HG02588 (cell line): ENCODE results near the gene GJB3.
"Not testable (repeated sequence)": the region's sequence is repeated elsewhere in the genome, so short reads cannot be mapped to it uniquely, and the experiment has no call there.

Source experiments
- ATAC-seq: cut with Tn5 transposase; IDR thresholded peaks from one replicate; pipeline ENCODE4 v1.9.1; 2021; ENCODE audit warnings: mild to moderate bottlenecking, moderate library complexity; ENCODE audit not compliant: unreplicated experiment

The GJB3 gene

DNA sequence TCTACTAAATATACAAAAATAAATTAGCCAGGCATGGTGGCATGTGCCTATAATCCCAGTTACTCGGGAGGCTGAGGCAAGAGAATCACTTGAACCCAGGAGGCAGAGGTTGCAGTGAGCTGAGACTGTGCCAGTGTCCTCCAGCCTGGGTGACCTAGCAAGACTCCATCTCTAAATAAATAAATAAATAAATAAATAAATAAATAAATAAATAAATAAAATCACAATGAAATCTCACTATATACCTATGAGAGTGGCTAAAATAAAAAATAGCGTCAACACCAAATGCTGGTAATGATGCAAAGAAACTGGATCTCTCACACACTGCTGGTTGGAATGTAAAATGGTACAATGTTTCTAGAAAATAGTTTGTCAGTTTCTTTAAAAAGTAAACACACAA is 37.8 kb downstream of the GJB3 start:
- ATAC-seq = not testable (repeated sequence)

DNA sequence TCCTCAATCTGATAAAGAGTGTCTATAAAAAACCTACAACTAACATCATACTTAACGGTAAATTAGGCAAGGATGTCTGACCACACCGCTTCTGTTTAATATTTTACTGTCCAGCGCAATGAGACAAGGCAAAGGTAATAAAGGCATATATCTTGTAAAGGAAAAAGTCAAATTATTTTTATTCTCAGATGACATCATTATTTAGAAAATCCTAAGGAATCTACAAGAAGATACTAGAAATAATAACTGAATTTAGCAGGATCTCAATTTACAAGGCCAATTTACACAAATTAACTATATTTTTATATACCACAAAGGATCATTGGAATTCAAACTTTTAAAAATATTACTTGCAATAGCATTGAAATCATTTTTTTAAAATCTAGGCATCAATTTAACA is 41.2 kb downstream of the GJB3 start:
- ATAC-seq = no peak

DNA sequence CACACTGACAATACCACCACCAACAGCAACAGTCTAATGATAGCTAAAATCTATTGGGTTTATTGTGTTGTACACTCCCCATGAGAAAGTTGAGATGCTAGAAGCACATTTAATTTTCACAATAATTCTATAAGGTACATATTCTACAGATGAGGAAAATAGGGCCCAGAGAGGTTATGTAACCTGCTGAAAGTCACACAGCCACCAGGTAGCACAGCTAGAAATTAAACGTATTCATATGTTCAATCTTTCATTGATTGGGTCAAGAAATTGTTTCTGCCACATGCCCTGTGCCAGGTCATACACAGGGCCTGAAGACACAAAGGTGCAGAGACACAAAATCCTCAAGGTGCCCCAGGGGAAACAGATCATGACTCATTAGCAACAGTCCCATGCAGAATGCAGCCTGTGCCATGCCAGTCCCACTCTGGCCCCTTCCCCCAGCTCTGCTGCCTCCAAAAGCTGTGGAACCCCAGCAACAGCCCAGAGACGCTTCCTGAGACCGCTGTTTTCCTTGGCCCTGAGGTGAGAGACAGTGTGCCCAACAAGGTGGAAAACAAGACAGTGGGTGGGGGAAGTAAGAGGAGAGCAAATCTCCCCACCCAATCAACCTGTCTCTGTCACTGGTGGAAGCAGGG is 43.9 kb downstream of the GJB3 start:
- no peak for ATAC-seq

DNA sequence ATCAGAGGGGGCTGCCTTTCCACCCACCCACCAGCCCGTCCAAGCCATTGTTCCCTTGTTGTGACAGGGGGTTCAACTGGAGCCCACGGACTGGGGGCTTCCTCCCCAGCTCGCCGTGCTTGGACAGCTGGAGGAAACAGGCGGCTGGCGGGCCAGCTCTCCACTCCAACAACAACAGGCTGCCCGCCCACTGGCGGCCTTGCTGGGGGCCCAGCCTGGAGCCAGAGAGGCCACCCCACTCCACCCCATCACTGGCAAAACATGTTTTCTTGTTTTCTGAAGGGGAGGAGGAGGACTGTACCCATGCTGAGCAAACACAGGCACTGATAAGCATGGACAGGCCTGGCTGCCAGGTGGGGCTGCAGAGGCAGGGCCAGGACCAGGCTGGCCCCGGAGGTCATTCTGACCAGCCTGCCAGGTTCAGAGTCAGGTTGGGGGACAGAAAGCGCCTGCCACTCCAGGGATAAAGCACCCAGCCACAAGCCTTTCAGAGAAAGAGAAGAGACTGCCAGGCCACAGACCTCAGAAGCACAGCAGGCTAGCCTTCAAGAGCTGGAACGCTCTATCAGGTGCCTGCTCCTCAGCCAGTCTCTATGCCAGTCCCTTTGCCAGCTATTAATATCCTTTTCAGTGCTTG is 44.6 kb downstream of the GJB3 start:
- ATAC-seq = no peak

DNA sequence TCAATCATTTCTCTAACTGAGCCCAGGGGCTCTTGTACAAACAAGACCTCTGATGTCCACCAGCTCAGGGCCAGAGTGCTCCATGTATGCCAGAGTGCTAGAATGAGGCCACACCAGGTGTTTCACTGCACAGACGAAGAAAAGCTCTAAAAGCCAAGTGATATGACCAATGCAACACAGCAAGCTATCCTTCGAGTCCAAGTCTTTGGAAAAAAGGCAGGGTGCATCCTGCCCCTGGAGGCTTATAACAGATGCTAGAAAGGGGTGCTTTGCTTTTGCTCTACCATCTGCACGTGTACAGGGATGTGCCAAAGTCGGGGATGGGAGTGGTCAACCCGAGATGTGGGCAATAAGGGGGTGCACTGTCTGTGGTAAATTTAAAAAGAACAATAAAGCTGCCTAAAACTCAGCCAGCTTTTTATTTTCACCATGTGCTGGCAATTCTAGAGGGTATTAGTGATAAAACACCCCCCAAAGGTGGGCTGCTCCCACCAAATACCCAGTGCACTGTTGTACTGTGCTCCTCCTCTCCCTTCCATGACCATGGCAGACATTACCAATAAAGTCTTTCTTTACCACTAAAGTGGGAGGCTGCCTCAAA is 46.4 kb downstream of the GJB3 start:
- ATAC-seq = no peak

DNA sequence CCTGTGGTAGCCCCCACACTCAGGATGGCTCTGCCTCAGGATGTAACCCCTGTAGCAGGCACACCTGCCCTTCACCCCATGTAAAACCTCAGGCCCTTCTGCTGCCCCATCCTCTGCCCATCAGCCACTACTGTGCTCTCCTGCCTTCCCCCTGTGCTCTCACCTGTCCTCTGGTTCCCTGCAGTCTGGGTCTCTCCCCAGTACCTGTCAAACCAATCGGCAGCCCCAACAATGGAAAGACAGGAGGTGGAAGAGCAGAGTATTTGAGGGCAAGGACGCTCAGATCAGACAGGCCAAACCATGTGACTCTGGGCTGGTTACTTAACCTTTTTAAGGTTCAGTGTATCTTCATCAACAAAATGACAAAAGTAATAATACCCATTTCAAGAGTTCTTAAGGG is 47.6 kb downstream of the GJB3 start:
- no peak for ATAC-seq

DNA sequence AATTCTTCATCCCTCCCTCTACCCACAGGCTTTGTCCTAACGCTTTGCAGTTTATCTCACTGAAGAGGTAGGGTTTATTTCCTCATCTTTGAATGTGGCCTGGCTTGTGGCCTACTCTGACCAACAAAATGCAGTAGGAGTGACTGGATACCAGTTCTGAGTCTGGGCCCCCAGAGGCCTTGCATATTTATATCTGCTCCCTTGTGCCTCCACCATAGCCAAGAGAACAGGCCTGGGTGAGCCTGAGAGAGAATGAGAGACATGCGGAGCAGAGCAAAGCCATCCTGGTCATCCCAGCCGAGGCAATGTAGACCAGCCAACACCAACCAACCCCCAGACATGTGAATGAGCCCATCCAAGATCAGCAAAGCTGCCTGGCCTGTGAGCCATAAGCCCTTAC is 48.2 kb downstream of the GJB3 start:
- no peak for ATAC-seq

DNA sequence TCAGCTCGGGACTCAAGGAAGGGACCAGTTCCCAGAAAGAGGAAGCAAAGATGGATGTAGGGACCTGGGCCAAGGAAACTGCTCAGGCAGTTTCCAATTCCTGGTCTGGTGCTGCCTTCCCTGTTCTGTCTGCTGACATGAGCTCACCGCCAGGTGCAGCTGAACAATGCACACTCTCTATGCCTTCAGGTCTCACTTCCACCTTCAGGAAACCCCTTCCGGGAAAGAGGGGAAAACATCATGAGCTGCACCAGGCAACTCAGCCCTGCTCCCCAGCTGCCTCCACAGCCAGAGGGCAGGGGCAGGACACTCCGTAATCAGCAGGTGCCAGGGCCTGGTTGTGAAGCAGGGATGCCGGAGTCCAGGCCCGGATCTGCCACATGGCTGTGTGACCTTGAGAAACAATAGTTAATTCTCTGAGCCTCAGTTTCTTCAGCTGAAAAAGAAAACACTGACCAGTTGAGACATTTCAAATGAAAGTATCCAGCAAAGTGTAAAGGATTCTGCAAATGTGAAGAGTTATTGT is 50.8 kb downstream of the GJB3 start:
- no peak for ATAC-seq

DNA sequence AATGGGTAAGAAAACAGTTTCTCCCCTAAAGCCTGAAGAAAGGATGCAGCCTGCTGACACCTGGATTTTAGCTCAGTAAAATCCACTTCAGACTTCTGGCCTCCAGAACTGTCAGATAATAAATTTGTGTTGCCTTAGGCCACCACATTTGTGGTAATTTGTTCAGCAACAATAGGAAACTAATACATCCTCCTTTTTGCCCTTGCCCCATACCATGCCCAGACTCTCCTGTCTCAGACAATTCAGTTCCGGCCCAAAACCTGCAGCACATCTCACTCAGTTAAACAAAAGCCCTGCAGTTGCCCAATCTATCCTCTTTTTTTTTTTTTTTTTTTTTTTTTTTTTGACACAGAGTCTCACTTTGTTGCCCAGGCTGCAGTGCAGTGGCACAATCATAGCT is 52.7 kb downstream of the GJB3 start:
- no peak for ATAC-seq
